ENCODE measurements around the gene MCRS1.
"Not testable (repeated sequence)": the region's sequence is repeated elsewhere in the genome, so short reads cannot be mapped to it uniquely, and the experiment has no call there.

The MCRS1 gene

DNA sequence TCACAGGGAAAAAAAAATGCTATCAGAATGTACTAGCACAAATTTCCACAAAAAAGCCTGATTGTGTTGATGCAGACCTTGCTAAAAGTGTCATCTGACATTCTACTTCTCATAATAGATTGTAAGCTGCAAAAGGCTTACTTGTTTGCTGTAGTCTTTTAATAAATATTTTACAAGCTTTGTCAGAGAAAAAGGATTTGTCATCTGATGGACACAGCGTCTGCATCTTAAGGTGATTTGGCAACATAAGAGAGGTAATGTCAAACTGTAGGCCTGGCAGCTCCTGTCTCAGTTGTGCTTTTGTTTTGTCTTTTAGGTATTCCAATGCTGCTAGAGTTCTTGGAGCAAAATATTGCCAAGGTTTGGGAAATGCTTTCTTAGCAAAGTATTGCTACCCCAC, 55.4 kb downstream of the MCRS1 start:
- DNase-seq = no peak

DNA sequence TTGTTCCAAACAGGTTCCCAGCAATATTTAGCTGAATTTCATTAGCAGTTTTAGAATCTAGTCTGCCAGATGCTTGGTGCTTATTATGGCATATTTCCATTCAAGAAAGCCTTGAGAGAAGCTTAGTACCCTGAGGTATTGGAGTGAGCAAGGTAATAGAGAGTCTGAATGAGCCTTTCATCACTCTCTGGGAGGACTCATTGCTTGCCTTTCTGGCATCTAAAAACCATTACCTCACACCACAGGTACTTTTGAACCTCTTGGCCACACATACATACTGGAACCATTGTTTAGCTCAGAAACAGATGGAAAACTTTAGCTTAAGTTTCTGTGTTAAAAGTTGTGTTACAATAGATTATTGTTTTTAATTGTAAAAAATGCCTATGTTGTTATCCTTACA, 56.5 kb downstream of the MCRS1 start:
- no peak for DNase-seq

DNA sequence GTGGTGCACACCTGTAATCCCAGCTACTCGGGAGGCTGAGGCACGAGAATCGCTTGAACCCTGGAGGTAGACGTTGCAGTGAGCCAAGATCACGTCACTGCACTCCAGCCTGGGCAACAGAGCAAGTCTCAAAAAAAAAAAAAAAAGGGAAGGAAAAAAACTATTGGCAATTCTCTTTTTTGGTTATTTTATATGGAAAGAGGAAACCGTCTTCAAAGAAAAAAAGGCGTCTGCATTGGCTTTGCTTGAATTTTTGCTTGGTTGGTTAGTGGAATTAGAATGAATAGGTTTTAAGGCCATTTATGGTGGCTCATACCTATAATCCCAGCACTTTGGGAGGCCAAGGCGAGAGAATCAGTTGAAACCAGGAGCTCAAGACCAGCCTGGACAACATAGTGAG, 58.3 kb downstream of the MCRS1 start:
- not testable (repeated sequence) for DNase-seq

Data from femur (tissue), 1 donor.